ENCODE data around the gene PRPF6.

PRPF6 gene

GRCh38 chr20:64069209-64069613 lies 88.3 kb downstream of the PRPF6 start:
- H3K36me3 ChIP-seq (ENCODE audit: insufficient read depth, low read length), result no peaks in the 10 kb centered on the region
- peaks cover 51% of the 10 kb centered on the region for H3K4me1 ChIP-seq (ENCODE audit: insufficient read depth, low read length, poor library complexity, severe bottlenecking)
- no peaks in the 10 kb centered on the region for H3K9me3 ChIP-seq (ENCODE audit: insufficient read depth, low read depth, low read length)
- no peaks in the 10 kb centered on the region for H3K27me3 ChIP-seq (ENCODE audit: insufficient read depth, low read length, poor library complexity, severe bottlenecking)
- no peak overlapping the region for H3K4me3 ChIP-seq (ENCODE audit: low read length, poor library complexity, severe bottlenecking)
- no peak overlapping the region for H3K4me2 ChIP-seq (ENCODE audit: low read depth, low read length, poor library complexity, severe bottlenecking)
- H4K20me1 ChIP-seq (ENCODE audit: insufficient read depth, low read length, poor library complexity, severe bottlenecking), result no peaks in the 10 kb centered on the region
- no peaks in the 10 kb centered on the region for H3F3A ChIP-seq (ENCODE audit: low read depth)
- no peak for TF ChIP-seq EZH2phosphoT487 (IDR thresholded peaks at IDR 0.05; ENCODE audit: borderline replicate concordance)
- no peak for TF ChIP-seq CTCF (conservative IDR thresholded peaks at IDR 0.05; ENCODE audit: low read length)
- H2AFZ ChIP-seq (ENCODE audit: low read length), result no peak overlapping the region
- no peak overlapping the region for H3K9ac ChIP-seq (ENCODE audit: low read depth, low read length, poor library complexity, severe bottlenecking)
- H3K9me2 ChIP-seq (replicated peaks; ENCODE audit: low read depth, low read length), result no peaks in the 10 kb centered on the region
- peaks cover 3% of the 10 kb centered on the region; the same call in 1 of the 2 replicates for H3K79me2 ChIP-seq (ENCODE audit: insufficient read depth, low read length)

GRCh38 chr20:64069614-64070243 lies 88.8 kb downstream of the PRPF6 start:
- Histone ChIP-seq H3K27me3 (ENCODE audit: insufficient read depth, low read length, poor library complexity, severe bottlenecking) (no peaks in the 10 kb centered on the region), H3K36me3 (ENCODE audit: insufficient read depth, low read length) (no peaks in the 10 kb centered on the region), H3K4me2 (ENCODE audit: low read depth, low read length, poor library complexity, severe bottlenecking) (no peak overlapping the region), H3K79me2 (ENCODE audit: insufficient read depth, low read length) (no peaks in the 10 kb centered on the region), H3K9me3 (ENCODE audit: insufficient read depth, low read depth, low read length) (no peaks in the 10 kb centered on the region), H2AFZ (ENCODE audit: low read length) (no peak overlapping the region), H3K4me3 (ENCODE audit: low read length, poor library complexity, severe bottlenecking) (no peak overlapping the region), H3K4me1 (ENCODE audit: insufficient read depth, low read length, poor library complexity, severe bottlenecking) (peaks cover 45% of the 10 kb centered on the region), H3K9me2 (replicated peaks; ENCODE audit: low read depth, low read length) (no peaks in the 10 kb centered on the region), H4K20me1 (ENCODE audit: insufficient read depth, low read length, poor library complexity, severe bottlenecking) (no peaks in the 10 kb centered on the region), H3F3A (ENCODE audit: low read depth) (no peaks in the 10 kb centered on the region), H3K9ac (ENCODE audit: low read depth, low read length, poor library complexity, severe bottlenecking) (no peak overlapping the region)
- TF ChIP-seq CTCF (conservative IDR thresholded peaks at IDR 0.05; ENCODE audit: low read length), result peak; percentile 80
- TF ChIP-seq EZH2phosphoT487 (IDR thresholded peaks at IDR 0.05; ENCODE audit: borderline replicate concordance), result no peak

- Histone ChIP-seq H3K9me3 (ENCODE audit: insufficient read depth, low read depth, low read length) (no peaks in the 10 kb centered on the region), H3K36me3 (ENCODE audit: insufficient read depth, low read length) (no peaks in the 10 kb centered on the region), H3K4me2 (ENCODE audit: low read depth, low read length, poor library complexity, severe bottlenecking) (no peak overlapping the region), H3K4me3 (ENCODE audit: low read length, poor library complexity, severe bottlenecking) (no peak overlapping the region), H3K4me1 (ENCODE audit: insufficient read depth, low read length, poor library complexity, severe bottlenecking) (peaks cover 38% of the 10 kb centered on the region), H3K9ac (ENCODE audit: low read depth, low read length, poor library complexity, severe bottlenecking) (no peak overlapping the region), H3K9me2 (replicated peaks; ENCODE audit: low read depth, low read length) (no peaks in the 10 kb centered on the region), H4K20me1 (ENCODE audit: insufficient read depth, low read length, poor library complexity, severe bottlenecking) (no peaks in the 10 kb centered on the region), H2AFZ (ENCODE audit: low read length) (no peak overlapping the region), H3K79me2 (ENCODE audit: insufficient read depth, low read length) (no peaks in the 10 kb centered on the region), H3K27me3 (ENCODE audit: insufficient read depth, low read length, poor library complexity, severe bottlenecking) (no peaks in the 10 kb centered on the region), H3F3A (ENCODE audit: low read depth) (no peaks in the 10 kb centered on the region)
- TF ChIP-seq CTCF (conservative IDR thresholded peaks at IDR 0.05; ENCODE audit: low read length), result no peak
- no peak for TF ChIP-seq EZH2phosphoT487 (IDR thresholded peaks at IDR 0.05; ENCODE audit: borderline replicate concordance)
Observed at GRCh38 chr20:64070244-64070993, 89.5 kb downstream of the PRPF6 start.

All from Loucy (cell line).